ENCODE results near the gene AHNAK.

AHNAK gene

DNA sequence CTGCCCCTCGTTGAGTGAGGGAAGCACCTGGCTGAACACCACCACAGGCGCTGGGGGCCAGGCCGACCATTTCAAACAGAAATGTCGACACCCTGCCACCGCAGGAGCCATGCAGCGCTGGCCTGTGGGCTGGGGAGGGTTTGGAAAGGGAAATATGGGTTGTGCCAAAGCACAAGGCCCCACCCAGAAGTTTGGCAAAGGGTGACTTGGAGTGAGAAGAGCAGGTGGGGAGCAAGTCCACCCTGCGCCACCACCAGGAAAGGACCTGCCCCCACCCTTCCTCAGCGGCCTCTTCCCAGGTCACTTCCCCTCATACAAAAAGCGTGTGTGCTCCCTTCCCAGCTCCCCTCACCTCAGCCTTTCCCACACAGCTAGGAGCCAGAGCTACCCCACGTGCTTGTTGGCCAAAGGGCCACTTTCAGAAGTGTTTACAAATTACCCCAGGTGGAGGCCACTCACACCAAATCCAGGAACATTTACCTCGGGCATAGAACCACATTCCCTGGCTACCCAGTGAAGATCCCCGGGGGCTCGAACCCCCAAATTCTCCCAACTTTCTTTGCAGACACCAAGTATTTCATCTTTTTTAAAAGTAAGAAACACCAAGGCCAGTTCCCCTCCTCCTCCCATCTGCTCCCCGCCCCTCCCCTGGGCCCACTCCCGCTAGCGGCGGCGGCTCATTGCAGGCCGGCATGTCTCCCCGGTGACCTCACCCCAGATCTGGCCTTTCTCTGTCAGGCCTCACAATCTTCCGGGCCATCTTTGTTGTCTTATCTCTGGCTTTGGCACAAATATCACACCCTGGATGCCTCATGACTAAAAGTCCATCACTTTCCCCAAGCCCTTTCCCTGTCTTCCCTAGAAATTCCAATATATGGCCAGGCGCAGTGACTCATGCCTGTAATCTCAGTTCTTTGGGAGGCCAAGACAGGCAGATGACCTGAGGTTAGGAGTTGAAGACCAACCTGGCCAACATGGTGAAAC lies 148.3 kb downstream of the AHNAK start:
- no peaks in the 10 kb centered on the region for H3K36me3 ChIP-seq (ENCODE audit: control insufficient read depth in 1 of 2, insufficient read depth in 2 of 2, low read length in 2 of 2)
- no peak overlapping the region for H3K9ac ChIP-seq (ENCODE audit: low read depth in 1 of 2, low read length in 2 of 2)
- H3K4me3 ChIP-seq (ENCODE audit: low read depth in 1 of 2, low read length in 2 of 2): no peak overlapping the region
- no peaks in the 10 kb centered on the region for H3K9me3 ChIP-seq (ENCODE audit: control insufficient read depth in 1 of 2, low read length in 2 of 2)
- no peak overlapping the region for H3K27ac ChIP-seq (ENCODE audit: low read depth, low read length)
- H3K27me3 ChIP-seq (ENCODE audit: control insufficient read depth in 1 of 2, insufficient read depth in 2 of 2, low read length in 2 of 2): no peaks in the 10 kb centered on the region
- peaks cover 15 to 43% of the 10 kb centered on the region in 2 donors for H3K4me1 ChIP-seq (ENCODE audit: control insufficient read depth in 1 of 2, insufficient read depth in 2 of 2, low read length in 2 of 2)

DNA sequence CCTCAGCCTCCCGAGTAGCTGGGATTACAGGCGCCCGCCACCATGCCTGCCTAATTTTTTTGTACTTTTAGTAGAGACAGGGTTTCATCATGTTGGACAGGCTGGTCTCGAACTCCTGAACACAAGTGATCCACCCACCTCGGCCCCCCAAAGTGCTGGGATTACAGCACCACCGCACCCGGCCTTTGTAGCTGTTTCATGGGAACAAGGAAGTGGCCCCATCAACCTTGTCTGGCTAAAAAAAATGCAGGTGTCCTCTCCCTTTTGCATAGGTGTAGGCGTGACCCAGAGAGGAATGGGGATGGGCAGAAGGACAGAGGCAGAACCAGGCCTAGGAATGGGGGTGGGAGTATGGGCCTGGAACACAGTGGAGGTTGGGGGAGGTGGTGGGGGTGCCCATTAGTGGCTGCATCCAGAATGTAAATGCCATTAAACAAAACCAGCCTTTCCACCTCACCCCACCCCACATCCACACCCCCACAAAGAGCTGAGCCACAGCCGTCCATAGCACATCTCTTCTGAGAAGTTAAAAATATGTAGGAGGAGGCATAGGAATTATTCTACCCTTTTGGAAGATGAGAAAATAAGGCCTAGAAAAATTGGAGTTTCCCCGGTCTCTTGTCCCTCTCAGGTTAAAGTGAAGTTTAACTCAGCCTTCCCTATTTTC lies 150.6 kb downstream of the AHNAK start:
- Histone ChIP-seq H3K4me1 (ENCODE audit: control insufficient read depth in 1 of 2, insufficient read depth in 2 of 2, low read length in 2 of 2) (peaks cover 5 to 25% of the 10 kb centered on the region in 2 donors), H3K9ac (ENCODE audit: low read depth in 1 of 2, low read length in 2 of 2) (no peak overlapping the region), H3K4me3 (ENCODE audit: low read depth in 1 of 2, low read length in 2 of 2) (no peak overlapping the region), H3K27ac (ENCODE audit: low read depth, low read length) (no peak overlapping the region), H3K9me3 (ENCODE audit: control insufficient read depth in 1 of 2, low read length in 2 of 2) (no peaks in the 10 kb centered on the region), H3K36me3 (ENCODE audit: control insufficient read depth in 1 of 2, insufficient read depth in 2 of 2, low read length in 2 of 2) (peaks cover 0 to 3% of the 10 kb centered on the region in 2 donors), H3K27me3 (ENCODE audit: control insufficient read depth in 1 of 2, insufficient read depth in 2 of 2, low read length in 2 of 2) (no peaks in the 10 kb centered on the region)

DNA sequence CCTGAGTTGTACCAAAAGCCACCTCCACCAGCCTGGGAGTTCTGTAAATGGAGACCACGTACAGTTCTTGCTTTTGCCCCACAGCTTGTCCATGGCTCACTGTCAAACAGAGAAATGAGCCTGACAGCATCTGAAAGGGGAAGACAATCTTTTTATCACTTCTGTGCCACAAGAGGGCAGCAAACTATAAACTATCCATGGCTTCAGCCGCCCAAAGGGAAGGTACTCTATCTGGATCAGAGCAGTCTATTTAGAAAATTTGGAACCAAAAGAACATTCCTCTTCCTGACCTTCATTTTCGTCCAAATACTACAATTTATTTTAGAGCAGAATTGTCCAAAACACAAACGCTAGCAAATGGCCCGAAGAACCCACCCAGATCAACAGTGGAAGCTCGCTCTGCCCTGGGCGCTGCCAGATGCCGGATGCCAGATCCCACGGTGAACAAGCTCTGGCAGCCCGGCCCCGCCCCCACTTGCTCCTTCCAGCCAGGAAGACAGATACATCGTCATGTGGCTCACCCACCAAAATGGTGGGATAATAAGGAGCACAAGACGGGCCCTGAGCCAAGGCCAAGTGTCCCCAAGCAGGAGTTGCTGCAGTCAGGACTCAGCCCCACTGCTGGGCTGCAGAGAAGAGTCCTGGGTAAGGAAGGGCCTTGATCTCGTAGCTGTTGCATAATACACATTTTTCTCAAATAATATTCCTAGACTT lies 151.6 kb downstream of the AHNAK start:
- H3K27ac ChIP-seq (ENCODE audit: low read depth, low read length): no peak overlapping the region
- H3K4me3 ChIP-seq (ENCODE audit: low read depth in 1 of 2, low read length in 2 of 2): peak overlapping the region; percentile 18 to 45
- no peak overlapping the region for H3K9ac ChIP-seq (ENCODE audit: low read depth in 1 of 2, low read length in 2 of 2)
- H3K27me3 ChIP-seq (ENCODE audit: control insufficient read depth in 1 of 2, insufficient read depth in 2 of 2, low read length in 2 of 2): no peaks in the 10 kb centered on the region
- peaks cover 0 to 3% of the 10 kb centered on the region in 2 donors for H3K36me3 ChIP-seq (ENCODE audit: control insufficient read depth in 1 of 2, insufficient read depth in 2 of 2, low read length in 2 of 2)
- H3K9me3 ChIP-seq (ENCODE audit: control insufficient read depth in 1 of 2, low read length in 2 of 2): no peaks in the 10 kb centered on the region
- H3K4me1 ChIP-seq (ENCODE audit: control insufficient read depth in 1 of 2, insufficient read depth in 2 of 2, low read length in 2 of 2): peaks cover 5 to 16% of the 10 kb centered on the region in 2 donors

DNA sequence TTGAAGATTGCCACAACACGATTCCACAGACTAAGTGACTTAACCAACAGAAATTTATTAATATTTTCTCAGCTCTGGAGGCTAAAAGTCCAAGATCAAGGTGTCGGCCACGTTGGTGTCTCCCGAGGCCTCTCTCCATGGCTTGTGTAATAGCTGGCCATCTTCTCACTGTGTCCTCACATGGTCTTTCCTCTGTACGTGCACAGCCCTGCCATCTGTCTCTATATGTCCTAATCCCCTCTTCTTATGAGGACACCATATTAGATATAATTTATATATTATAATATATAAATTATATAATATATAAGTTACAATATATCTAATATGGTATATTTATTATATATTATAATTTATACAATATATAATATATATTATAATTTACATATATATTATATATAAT lies 152.9 kb downstream of the AHNAK start:
- Histone ChIP-seq H3K36me3 (ENCODE audit: control insufficient read depth in 1 of 2, insufficient read depth in 2 of 2, low read length in 2 of 2) (peaks cover 0 to 3% of the 10 kb centered on the region in 2 donors), H3K27me3 (ENCODE audit: control insufficient read depth in 1 of 2, insufficient read depth in 2 of 2, low read length in 2 of 2) (no peaks in the 10 kb centered on the region), H3K4me1 (ENCODE audit: control insufficient read depth in 1 of 2, insufficient read depth in 2 of 2, low read length in 2 of 2) (peaks cover 5 to 6% of the 10 kb centered on the region in 2 donors), H3K9ac (ENCODE audit: low read depth in 1 of 2, low read length in 2 of 2) (no peak overlapping the region), H3K9me3 (ENCODE audit: control insufficient read depth in 1 of 2, low read length in 2 of 2) (no peaks in the 10 kb centered on the region), H3K4me3 (ENCODE audit: low read depth in 1 of 2, low read length in 2 of 2) (no peak overlapping the region), H3K27ac (ENCODE audit: low read depth, low read length) (no peak overlapping the region)

DNA sequence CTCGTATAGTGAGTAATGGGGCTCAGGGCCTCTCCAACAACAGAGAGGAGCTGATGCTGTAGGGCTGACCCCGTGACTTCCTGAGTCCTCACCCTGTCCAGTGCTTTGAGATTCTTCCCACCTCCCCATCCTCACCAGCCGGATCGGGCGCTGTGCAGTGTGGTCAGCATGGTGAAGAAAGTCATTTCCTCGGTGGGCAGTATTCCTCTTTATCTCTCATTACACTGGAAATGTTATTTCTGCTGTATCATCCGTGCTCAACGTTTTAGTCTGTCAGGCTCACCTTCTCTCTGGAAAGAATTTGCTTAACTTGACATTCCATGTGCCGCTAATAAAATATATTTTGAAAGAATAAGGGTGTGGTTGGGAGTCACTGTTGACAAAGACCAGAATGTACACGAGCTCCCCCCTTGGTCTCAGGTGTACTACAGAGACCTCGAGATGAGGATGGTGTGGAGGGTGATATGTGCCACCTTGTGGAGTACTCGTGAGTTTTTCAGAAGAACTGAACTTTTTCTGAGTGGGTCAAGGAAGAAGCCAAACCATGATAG lies 153.5 kb downstream of the AHNAK start:
- H3K4me1 ChIP-seq (ENCODE audit: control insufficient read depth in 1 of 2, insufficient read depth in 2 of 2, low read length in 2 of 2): peaks cover 5 to 6% of the 10 kb centered on the region in 2 donors
- no peak overlapping the region for H3K4me3 ChIP-seq (ENCODE audit: low read depth in 1 of 2, low read length in 2 of 2)

DNA sequence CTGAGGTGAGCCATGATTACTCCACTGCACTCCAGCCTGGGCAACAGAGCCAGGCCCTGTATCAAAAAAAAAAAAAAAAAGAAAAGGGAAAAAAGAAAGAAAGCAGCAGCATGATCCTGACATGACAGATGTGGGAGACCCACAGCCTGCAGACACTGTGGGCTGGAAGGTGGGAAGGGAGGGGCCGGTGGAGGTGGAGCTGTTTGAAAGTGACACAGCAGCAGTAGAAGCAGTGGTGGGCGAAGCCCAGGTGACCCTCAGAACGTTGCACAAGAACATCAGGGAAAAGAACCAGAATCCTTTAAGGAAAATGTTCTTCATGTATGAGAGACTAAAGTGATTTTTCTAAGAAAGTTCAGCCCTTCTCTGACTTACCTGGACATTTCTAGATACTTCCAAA lies 154.1 kb downstream of the AHNAK start:
- Histone ChIP-seq H3K4me3 (ENCODE audit: low read depth in 1 of 2, low read length in 2 of 2) (no peak overlapping the region), H3K36me3 (ENCODE audit: control insufficient read depth in 1 of 2, insufficient read depth in 2 of 2, low read length in 2 of 2) (peaks cover 0 to 3% of the 10 kb centered on the region in 2 donors), H3K9ac (ENCODE audit: low read depth in 1 of 2, low read length in 2 of 2) (no peak overlapping the region), H3K27me3 (ENCODE audit: control insufficient read depth in 1 of 2, insufficient read depth in 2 of 2, low read length in 2 of 2) (no peaks in the 10 kb centered on the region), H3K27ac (ENCODE audit: low read depth, low read length) (no peak overlapping the region), H3K4me1 (ENCODE audit: control insufficient read depth in 1 of 2, insufficient read depth in 2 of 2, low read length in 2 of 2) (peaks cover 5 to 6% of the 10 kb centered on the region in 2 donors), H3K9me3 (ENCODE audit: control insufficient read depth in 1 of 2, low read length in 2 of 2) (no peaks in the 10 kb centered on the region)

More for the DNA sequence above, 153.5 kb downstream of the AHNAK start:
- H3K36me3 ChIP-seq (ENCODE audit: control insufficient read depth in 1 of 2, insufficient read depth in 2 of 2, low read length in 2 of 2): peaks cover 0 to 3% of the 10 kb centered on the region in 2 donors
- no peak overlapping the region for H3K27ac ChIP-seq (ENCODE audit: low read depth, low read length)
- no peaks in the 10 kb centered on the region for H3K27me3 ChIP-seq (ENCODE audit: control insufficient read depth in 1 of 2, insufficient read depth in 2 of 2, low read length in 2 of 2)
- H3K9ac ChIP-seq (ENCODE audit: low read depth in 1 of 2, low read length in 2 of 2): no peak overlapping the region
- H3K9me3 ChIP-seq (ENCODE audit: control insufficient read depth in 1 of 2, low read length in 2 of 2): no peaks in the 10 kb centered on the region

DNA sequence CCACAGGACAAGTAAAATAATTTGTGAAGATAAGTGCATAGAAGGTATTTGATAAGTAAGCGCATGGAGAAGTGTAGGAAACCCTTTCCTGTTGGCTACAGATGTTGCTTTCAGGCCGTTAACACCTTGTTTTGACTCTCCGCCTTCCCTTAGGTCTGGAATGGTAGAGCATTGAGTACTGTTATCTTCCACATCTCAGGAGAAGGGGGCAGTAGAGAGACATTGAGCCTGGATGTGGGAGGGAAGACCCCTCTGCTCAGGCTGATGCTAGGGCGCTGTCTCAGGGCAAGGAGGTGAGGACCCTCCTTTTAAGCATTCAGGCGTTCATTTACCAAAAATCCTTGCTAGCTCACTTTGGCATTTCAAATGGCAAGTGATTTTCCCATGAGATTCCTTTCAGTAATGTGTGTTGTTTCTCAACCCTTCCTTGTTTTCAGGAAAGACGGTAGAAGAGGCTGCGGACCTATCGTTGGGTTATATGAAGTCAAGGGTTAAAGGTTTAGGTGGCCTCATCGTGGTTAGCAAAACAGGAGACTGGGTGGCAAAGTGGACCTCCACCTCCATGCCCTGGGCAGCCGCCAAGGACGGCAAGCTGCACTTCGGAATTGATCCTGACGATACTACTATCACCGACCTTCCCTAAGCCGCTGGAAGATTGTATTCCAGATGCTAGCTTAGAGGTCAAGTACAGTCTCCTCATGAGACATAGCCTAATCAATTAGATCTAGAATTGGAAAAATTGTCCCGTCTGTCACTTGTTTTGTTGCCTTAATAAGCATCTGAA lies 154.8 kb downstream of the AHNAK start:
- no peak overlapping the region for H3K4me3 ChIP-seq (ENCODE audit: low read depth in 1 of 2, low read length in 2 of 2)
- no peak overlapping the region for H3K9ac ChIP-seq (ENCODE audit: low read depth in 1 of 2, low read length in 2 of 2)
- H3K36me3 ChIP-seq (ENCODE audit: control insufficient read depth in 1 of 2, insufficient read depth in 2 of 2, low read length in 2 of 2): peaks cover 0 to 3% of the 10 kb centered on the region in 2 donors
- H3K27ac ChIP-seq (ENCODE audit: low read depth, low read length): no peak overlapping the region
- no peaks in the 10 kb centered on the region for H3K27me3 ChIP-seq (ENCODE audit: control insufficient read depth in 1 of 2, insufficient read depth in 2 of 2, low read length in 2 of 2)
- peaks cover 5 to 6% of the 10 kb centered on the region in 2 donors for H3K4me1 ChIP-seq (ENCODE audit: control insufficient read depth in 1 of 2, insufficient read depth in 2 of 2, low read length in 2 of 2)
- no peaks in the 10 kb centered on the region for H3K9me3 ChIP-seq (ENCODE audit: control insufficient read depth in 1 of 2, low read length in 2 of 2)

DNA sequence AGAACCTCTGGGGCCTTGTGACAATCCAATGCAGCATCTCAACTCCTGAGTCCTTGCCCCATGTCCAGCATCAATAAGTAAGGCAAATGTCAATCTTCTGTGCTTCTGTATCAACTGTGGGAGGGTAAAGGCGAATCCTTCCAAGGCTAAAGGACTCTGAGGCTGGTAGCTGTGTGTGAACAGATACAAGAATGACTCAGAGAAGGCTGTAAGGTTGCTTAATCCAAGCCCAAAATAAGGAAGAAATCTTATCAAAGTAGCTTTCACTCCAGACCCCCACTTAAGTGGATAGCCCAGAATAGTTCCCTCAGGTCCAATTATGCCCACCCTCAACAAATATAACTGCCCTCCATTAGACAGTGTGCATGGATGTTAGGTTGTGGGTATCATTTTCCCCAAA lies 155.9 kb downstream of the AHNAK start:
- peaks cover 0 to 3% of the 10 kb centered on the region in 2 donors for H3K36me3 ChIP-seq (ENCODE audit: control insufficient read depth in 1 of 2, insufficient read depth in 2 of 2, low read length in 2 of 2)
- no peak overlapping the region for H3K9ac ChIP-seq (ENCODE audit: low read depth in 1 of 2, low read length in 2 of 2)
- H3K4me3 ChIP-seq (ENCODE audit: low read depth in 1 of 2, low read length in 2 of 2): no peak overlapping the region
- H3K27me3 ChIP-seq (ENCODE audit: control insufficient read depth in 1 of 2, insufficient read depth in 2 of 2, low read length in 2 of 2): no peaks in the 10 kb centered on the region
- no peaks in the 10 kb centered on the region for H3K9me3 ChIP-seq (ENCODE audit: control insufficient read depth in 1 of 2, low read length in 2 of 2)
- peaks cover 6 to 9% of the 10 kb centered on the region in 2 donors for H3K4me1 ChIP-seq (ENCODE audit: control insufficient read depth in 1 of 2, insufficient read depth in 2 of 2, low read length in 2 of 2)
- no peak overlapping the region for H3K27ac ChIP-seq (ENCODE audit: low read depth, low read length)

DNA sequence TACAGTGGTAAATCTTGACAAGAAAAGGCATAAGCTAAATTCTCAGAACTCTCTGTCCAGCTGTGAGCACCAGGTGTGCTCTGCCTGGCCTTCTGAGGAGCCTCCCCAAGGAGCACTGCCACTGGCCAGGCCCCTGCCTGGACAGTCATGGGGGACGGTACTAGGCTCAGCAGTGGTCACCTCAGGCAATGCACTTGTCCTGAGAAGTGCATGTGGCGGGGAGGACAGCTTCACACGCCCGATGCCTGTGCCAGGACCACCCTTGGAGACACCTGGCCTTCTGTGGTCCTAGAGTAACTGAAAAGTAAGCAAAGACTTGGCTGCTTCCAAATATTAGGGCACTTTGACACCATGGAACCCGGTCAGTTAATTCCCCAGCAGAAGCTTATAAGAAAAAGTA lies 156.4 kb downstream of the AHNAK start:
- Histone ChIP-seq H3K27ac (ENCODE audit: low read depth, low read length) (no peak overlapping the region), H3K4me3 (ENCODE audit: low read depth in 1 of 2, low read length in 2 of 2) (no peak overlapping the region), H3K4me1 (ENCODE audit: control insufficient read depth in 1 of 2, insufficient read depth in 2 of 2, low read length in 2 of 2) (peaks cover 3 to 5% of the 10 kb centered on the region in 2 donors), H3K27me3 (ENCODE audit: control insufficient read depth in 1 of 2, insufficient read depth in 2 of 2, low read length in 2 of 2) (no peaks in the 10 kb centered on the region), H3K9ac (ENCODE audit: low read depth in 1 of 2, low read length in 2 of 2) (no peak overlapping the region), H3K9me3 (ENCODE audit: control insufficient read depth in 1 of 2, low read length in 2 of 2) (no peaks in the 10 kb centered on the region), H3K36me3 (ENCODE audit: control insufficient read depth in 1 of 2, insufficient read depth in 2 of 2, low read length in 2 of 2) (peaks cover 0 to 3% of the 10 kb centered on the region in 2 donors)
